Left ventricle myocardium inferior (tissue), 1 donor: ENCODE measurements around the gene LTBP1. TPM values are rescaled to one million over a fixed set of nuclear protein-coding genes. Genes with fewer than 3 reads are reported as not detected.

Experiments used
- DNase-seq: peaks from one replicate; pipeline ENCODE4 v3.0.0-alpha.2; 2020
- H3K27ac ChIP-seq: fragments of 200-600 bp; replicated peaks from 2 replicates; pipeline ENCODE4 v1.8.0; 2021
- H3K27me3 ChIP-seq: fragments of 200-600 bp; 2 replicates; pipeline ENCODE4 v1.8.0; 2021; ENCODE audit warnings: low read depth
- H3K36me3 ChIP-seq: fragments of 200-600 bp; 2 replicates; pipeline ENCODE4 v1.8.0; 2021
- H3K4me1 ChIP-seq: fragments of 200-600 bp; 2 replicates; pipeline ENCODE4 v1.8.0; 2021
- H3K4me3 ChIP-seq: fragments of 200-600 bp; 2 replicates; pipeline ENCODE4 v1.8.0; 2021; ENCODE audit warnings: mild to moderate bottlenecking, moderate library complexity
- H3K9me3 ChIP-seq: fragments of 200-600 bp; replicated peaks from 2 replicates; pipeline ENCODE4 v1.8.0; 2021
- CTCF ChIP-seq: fragments of 200-600 bp; IDR thresholded peaks from 2 replicates; pipeline ENCODE4 v1.8.0; 2021; ENCODE audit warnings: antibody characterized with exemption, mild to moderate bottlenecking, borderline replicate concordance
- intact Hi-C: fragments of 100-400 bp; cut with micrococcal nuclease; formaldehyde crosslinking; loops from one replicate; pipeline ENCODE4 v1.11.0; 2022
- total RNA-seq: library from RNA; stranded (reverse); fragmentation: NEBNext Ultra II Directional; extraction: Animal tissue kit (Norgen Biotek cat#: 25700); gene quantifications from one replicate; pipeline ENCODE4 v1.2.1, GENCODE V29; 2021
- donor health status: DM: no; HTN: yes; CAD: no; lungs with severe emphysema.

The LTBP1 gene
- total RNA-seq, 1 donor from 2014 or later: 88.9 TPM

GRCh38 chr2:33074197-33074596 lies 127.4 kb downstream of the LTBP1 start:
- intact Hi-C loops: no loop called here
- Histone ChIP-seq H3K9me3 (no peaks in the 10 kb centered on the region), H3K36me3 (no peaks in the 10 kb centered on the region), H3K27me3 (no peaks in the 10 kb centered on the region), H3K4me1 (peaks cover 41% of the 10 kb centered on the region), H3K27ac (no peak overlapping the region), H3K4me3 (no peak overlapping the region)
- no peak for DNase-seq
- no peak for TF ChIP-seq CTCF

DNA sequence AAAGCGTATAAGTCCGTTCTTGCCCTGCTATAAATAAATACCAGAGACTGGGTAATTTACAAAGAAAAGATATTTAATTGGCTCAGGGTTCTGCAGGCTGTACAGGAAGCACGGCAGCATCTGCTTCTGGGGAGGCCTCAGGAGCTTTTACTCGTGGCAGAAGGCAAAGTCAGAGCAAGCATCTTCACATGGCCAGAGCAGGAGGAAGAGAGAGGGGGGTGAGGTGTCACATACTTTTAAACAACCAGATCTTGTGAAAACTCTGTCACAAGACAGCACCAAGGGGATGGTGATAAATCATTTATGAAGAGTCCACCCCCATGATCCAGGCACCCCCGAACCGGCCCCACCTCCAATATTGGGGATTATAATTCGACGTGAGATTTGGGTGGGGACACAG lies 130.6 kb downstream of the LTBP1 start:
- H3K4me1 ChIP-seq: peaks cover 21% of the 10 kb centered on the region
- no peaks in the 10 kb centered on the region for H3K9me3 ChIP-seq
- no peaks in the 10 kb centered on the region for H3K27me3 ChIP-seq
- H3K27ac ChIP-seq: no peak overlapping the region
- TF ChIP-seq CTCF: no peak
- intact Hi-C loops: no loop called here
- H3K4me3 ChIP-seq: no peak overlapping the region
- no peaks in the 10 kb centered on the region for H3K36me3 ChIP-seq
- no peak for DNase-seq

GRCh38 chr2:33077844-33078243 lies 131.1 kb downstream of the LTBP1 start:
- Histone ChIP-seq H3K27ac (no peak overlapping the region), H3K4me3 (no peak overlapping the region), H3K4me1 (peaks cover 22% of the 10 kb centered on the region), H3K36me3 (no peaks in the 10 kb centered on the region), H3K27me3 (no peaks in the 10 kb centered on the region), H3K9me3 (no peaks in the 10 kb centered on the region)
- intact Hi-C loops: no loop called here
- no peak for TF ChIP-seq CTCF
- no peak for DNase-seq

- no peak for DNase-seq
- Histone ChIP-seq H3K4me3 (no peak overlapping the region), H3K27ac (no peak overlapping the region), H3K27me3 (no peaks in the 10 kb centered on the region), H3K36me3 (no peaks in the 10 kb centered on the region), H3K9me3 (no peaks in the 10 kb centered on the region), H3K4me1 (peaks cover 61% of the 10 kb centered on the region)
- no peak for TF ChIP-seq CTCF
- intact Hi-C loops: no loop called here
Observed at GRCh38 chr2:33081691-33082090, 134.9 kb downstream of the LTBP1 start.

- no peak overlapping the region for H3K27ac ChIP-seq
- intact Hi-C loops: no loop called here
Observed at GRCh38 chr2:33083699-33084387, 137.1 kb downstream of the LTBP1 start.

More at GRCh38 chr2:33083699-33084387, 137.1 kb downstream of the LTBP1 start:
- no peaks in the 10 kb centered on the region for H3K27me3 ChIP-seq
- TF ChIP-seq CTCF: no peak
- H3K4me1 ChIP-seq: peaks cover 60% of the 10 kb centered on the region
- no peaks in the 10 kb centered on the region for H3K36me3 ChIP-seq
- no peaks in the 10 kb centered on the region for H3K9me3 ChIP-seq
- DNase-seq: no peak
- no peak overlapping the region for H3K4me3 ChIP-seq
